B cell (primary cell): ENCODE measurements around the gene ARMS2.

Experiments
- EZH2 ChIP-seq: IDR thresholded peaks from 2 replicates; pipeline ENCODE4 v1.6.1; 2012; ENCODE audit warnings: borderline replicate concordance, low read depth, mild to moderate bottlenecking, moderate library complexity, low read length; ENCODE audit not compliant: insufficient read depth, poor library complexity, severe bottlenecking
- TF ChIP-seq, protein P1 (sequence below): fragments of 200-600 bp; IDR thresholded peaks from one replicate; pipeline ENCODE4 v1.8.0; 2022; ENCODE audit warnings: antibody characterized with exemption, mild to moderate bottlenecking

DNA sequence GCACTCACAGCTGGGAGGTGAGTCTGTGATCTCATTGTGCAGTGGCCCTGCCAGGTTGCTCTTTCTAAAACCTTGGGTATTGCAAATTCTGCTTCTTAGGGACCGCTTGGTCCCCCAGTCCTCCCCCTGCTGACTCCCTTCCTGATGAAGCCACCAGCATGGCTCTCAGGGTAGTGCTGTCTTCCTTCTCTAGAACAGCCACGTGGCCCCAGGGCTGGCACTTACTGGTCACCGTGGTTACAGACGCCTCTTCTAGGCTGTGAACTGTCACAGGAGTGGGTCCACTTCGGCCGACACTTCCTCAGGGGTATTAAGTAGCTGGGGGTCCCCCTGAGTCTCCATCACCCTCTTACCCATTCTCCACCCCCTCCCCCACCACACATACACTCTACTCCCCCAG is 4.2 kb downstream of the ARMS2 start:
- TF ChIP-seq, protein P1, sequence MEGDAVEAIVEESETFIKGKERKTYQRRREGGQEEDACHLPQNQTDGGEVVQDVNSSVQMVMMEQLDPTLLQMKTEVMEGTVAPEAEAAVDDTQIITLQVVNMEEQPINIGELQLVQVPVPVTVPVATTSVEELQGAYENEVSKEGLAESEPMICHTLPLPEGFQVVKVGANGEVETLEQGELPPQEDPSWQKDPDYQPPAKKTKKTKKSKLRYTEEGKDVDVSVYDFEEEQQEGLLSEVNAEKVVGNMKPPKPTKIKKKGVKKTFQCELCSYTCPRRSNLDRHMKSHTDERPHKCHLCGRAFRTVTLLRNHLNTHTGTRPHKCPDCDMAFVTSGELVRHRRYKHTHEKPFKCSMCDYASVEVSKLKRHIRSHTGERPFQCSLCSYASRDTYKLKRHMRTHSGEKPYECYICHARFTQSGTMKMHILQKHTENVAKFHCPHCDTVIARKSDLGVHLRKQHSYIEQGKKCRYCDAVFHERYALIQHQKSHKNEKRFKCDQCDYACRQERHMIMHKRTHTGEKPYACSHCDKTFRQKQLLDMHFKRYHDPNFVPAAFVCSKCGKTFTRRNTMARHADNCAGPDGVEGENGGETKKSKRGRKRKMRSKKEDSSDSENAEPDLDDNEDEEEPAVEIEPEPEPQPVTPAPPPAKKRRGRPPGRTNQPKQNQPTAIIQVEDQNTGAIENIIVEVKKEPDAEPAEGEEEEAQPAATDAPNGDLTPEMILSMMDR, result no peak
- no peak for TF ChIP-seq EZH2
